Liver (tissue), 9 donors: ENCODE results near the gene LLPH. TPM values are rescaled to one million over a fixed set of nuclear protein-coding genes. Genes with fewer than 3 reads are reported as not detected.

Source experiments
- DNase-seq: peaks from one replicate; pipeline ENCODE4 v3.0.0-alpha.2; 2017; ENCODE audit warnings: low spot score
- H3K27ac ChIP-seq, 2 donors: one replicate each; pipeline ENCODE4 v1.7.0; 2013; ENCODE audit warnings: inconsistent platforms in 2 of 2, low read length in 2 of 2, control low read depth in 1 of 2, low read depth in 1 of 2, mild to moderate bottlenecking in 1 of 2
- H3K27me3 ChIP-seq, 4 donors: one replicate each; pipeline versions ENCODE4 v1.6.1 to v1.7.0; 2013; ENCODE audit warnings: low read length in 3 of 4, inconsistent platforms in 1 of 4, mild to moderate bottlenecking in 1 of 4, moderate library complexity in 1 of 4; ENCODE audit not compliant: control insufficient read depth in 4 of 4, insufficient read depth in 4 of 4
- H3K36me3 ChIP-seq, 4 donors: one replicate each; pipeline versions ENCODE4 v1.6.1 to v1.7.0; 2013; ENCODE audit warnings: low read length in 3 of 4, mild to moderate bottlenecking in 3 of 4, low read depth in 1 of 4, moderate library complexity in 1 of 4; ENCODE audit not compliant: control insufficient read depth in 4 of 4, insufficient read depth in 3 of 4
- H3K4me1 ChIP-seq, 4 donors: one replicate each; pipeline versions ENCODE4 v1.6.1 to v1.7.0; 2013; ENCODE audit warnings: low read length in 3 of 4, mild to moderate bottlenecking in 3 of 4, moderate library complexity in 1 of 4; ENCODE audit not compliant: control insufficient read depth in 4 of 4, insufficient read depth in 4 of 4
- H3K4me3 ChIP-seq, 3 donors: one replicate each; pipeline versions ENCODE4 v1.6.1 to v1.7.0; 2013; ENCODE audit warnings: low read length in 3 of 3, control low read depth in 1 of 3, low read depth in 1 of 3, mild to moderate bottlenecking in 1 of 3
- H3K9ac ChIP-seq, 2 donors: one replicate each; pipeline ENCODE4 v1.7.0; 2013; ENCODE audit warnings: low read length in 2 of 2, mild to moderate bottlenecking in 2 of 2, moderate library complexity in 2 of 2, control low read depth in 1 of 2, low read depth in 1 of 2
- H3K9me3 ChIP-seq, 4 donors: one replicate each; pipeline versions ENCODE4 v1.6.1 to v1.7.0; 2013; ENCODE audit warnings: low read length in 3 of 4; ENCODE audit not compliant: control insufficient read depth in 4 of 4
- EGR1 ChIP-seq, 2 donors: IDR thresholded peaks; 2 replicates each; pipeline ENCODE4 v1.6.1; 2016 to 2018; ENCODE audit warnings: antibody characterized with exemption in 2 of 2, low read depth in 2 of 2
- FOXA1 ChIP-seq: IDR thresholded peaks from 2 replicates; pipeline ENCODE4 v1.6.1; 2016; ENCODE audit warnings: antibody characterized with exemption
- GABPA ChIP-seq, 2 donors: IDR thresholded peaks in 1 of 2; conservative IDR thresholded peaks in 1 of 2; 2 replicates each; pipeline ENCODE4 v1.6.1; 2016; ENCODE audit warnings: antibody characterized with exemption in 2 of 2, mild to moderate bottlenecking in 1 of 2, moderate library complexity in 1 of 2
- JUND ChIP-seq, 2 donors: IDR thresholded peaks; 2 replicates each; pipeline ENCODE4 v1.6.1; 2016; ENCODE audit warnings: antibody characterized with exemption in 2 of 2
- TAF1 ChIP-seq: conservative IDR thresholded peaks from 2 replicates; pipeline ENCODE4 v1.6.1; 2016; ENCODE audit warnings: antibody characterized with exemption, mild to moderate bottlenecking
- WGBS: extraction: QIAGEN DNeasy Blood & Tissue Kit; methylation state at CpG from one replicate; pipeline ENCODE4 v1.1.7; 2013; 5-methylcytosine and 5-hydroxymethylcytosine counted together
- polyA plus RNA-seq, 2 donors: library from polyadenylated mRNA; stranded (reverse) in 1 of 2; unstranded in 1 of 2; fragments of 200-250 nt in 1 of 2; fragments of >200 nt in 1 of 2; fragmentation: Nextera tagmentation in 1 of 2; extraction: Ambion mirVana in 1 of 2; gene quantifications; one replicate each; pipeline versions ENCODE4 v1.2.1 to v1.2.3, GENCODE V29; 2013 to 2015
- total RNA-seq, 2 donors: library from RNA; depleted of rRNA; stranded (reverse); fragments of >200 nt; gene quantifications; one replicate each; pipeline ENCODE4 v1.2.3, GENCODE V29; 2014
- TF ChIP-seq, protein P1 (sequence below): IDR thresholded peaks from 2 replicates; pipeline ENCODE4 v1.6.1; 2016; ENCODE audit warnings: antibody characterized with exemption
- TF ChIP-seq, protein P2 (sequence below): fragments of 150-350 bp; IDR thresholded peaks from 2 replicates; pipeline ENCODE4 v1.5.1; 2017; ENCODE audit warnings: improper control_type of control experiment, low read depth, low read length; ENCODE audit not compliant: missing input control
- TF ChIP-seq, protein P3 (sequence below): IDR thresholded peaks from 2 replicates; pipeline ENCODE4 v1.6.1; 2016; ENCODE audit warnings: antibody characterized with exemption
- TF ChIP-seq, protein P4 (sequence below): IDR thresholded peaks from 2 replicates; pipeline ENCODE4 v1.6.1; 2016; ENCODE audit warnings: antibody characterized with exemption, mild to moderate bottlenecking
- donor health status: healthy.
- donor health status: healthy.
- donor health status: healthy.
- donor health status: healthy.
- donor health status: healthy.

LLPH gene
- total and polyA plus RNA-seq, 4 donors: 2.6 to 18.1 (median 6.6) TPM

DNA sequence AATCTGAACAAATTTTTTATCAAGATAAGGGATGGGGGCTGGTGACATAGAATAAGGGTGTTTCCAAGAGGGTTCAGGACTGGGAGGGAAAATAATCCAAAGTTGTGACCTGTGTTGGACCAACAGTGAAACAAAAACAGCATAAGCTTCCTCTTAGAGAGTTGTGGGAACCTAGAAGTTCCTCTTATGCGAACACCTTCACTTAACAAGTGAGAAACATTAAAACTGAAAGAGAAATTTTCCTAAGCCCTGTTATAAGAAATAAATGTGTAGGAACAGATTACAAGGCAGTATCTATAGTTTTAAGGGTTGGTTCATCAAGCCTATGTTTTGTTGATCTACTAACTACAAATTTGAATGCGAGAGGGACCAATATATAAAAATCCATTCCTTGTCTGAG is 58.4 kb downstream of the LLPH start:
- Histone ChIP-seq H3K27ac (no peak overlapping the region), H3K9me3 (no peaks in the 10 kb centered on the region), H3K9ac (no peak overlapping the region), H3K36me3 (no peaks in the 10 kb centered on the region), H3K27me3 (no peaks in the 10 kb centered on the region), H3K4me3 (no peak overlapping the region), H3K4me1 (no peaks in the 10 kb centered on the region)
- no peak for DNase-seq
- WGBS: 80% methylated on average over 2 of the region's 2 CpGs
- no peak for TF ChIP-seq GABPA (IDR thresholded peaks at IDR 0.05 in 1 of 2, conservative IDR thresholded peaks at IDR 0.05 in 1 of 2)
- TF ChIP-seq, protein P1, sequence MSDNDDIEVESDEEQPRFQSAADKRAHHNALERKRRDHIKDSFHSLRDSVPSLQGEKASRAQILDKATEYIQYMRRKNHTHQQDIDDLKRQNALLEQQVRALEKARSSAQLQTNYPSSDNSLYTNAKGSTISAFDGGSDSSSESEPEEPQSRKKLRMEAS: no peak

DNA sequence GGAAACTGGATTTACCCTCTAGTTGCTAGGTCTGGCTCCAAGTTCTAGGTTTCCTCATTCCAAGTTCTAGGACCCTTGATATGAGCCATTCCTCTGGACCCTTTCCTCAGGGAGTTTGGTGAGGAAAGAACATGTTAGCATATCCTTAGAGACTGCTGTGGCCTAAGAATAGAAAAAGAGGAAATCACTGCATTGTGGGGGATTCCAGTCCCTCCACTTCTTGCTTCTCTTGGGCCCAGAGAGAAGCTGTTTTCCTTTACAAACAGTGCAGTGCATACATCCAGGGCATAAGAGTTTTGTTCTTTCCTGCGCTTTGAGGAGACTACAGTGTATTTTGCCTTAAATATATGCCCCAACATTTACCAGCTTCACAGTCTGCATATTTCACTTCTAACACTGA is 59.0 kb downstream of the LLPH start:
- Histone ChIP-seq H3K36me3 (no peaks in the 10 kb centered on the region), H3K9ac (no peak overlapping the region), H3K4me1 (no peaks in the 10 kb centered on the region), H3K27me3 (no peaks in the 10 kb centered on the region), H3K27ac (no peak overlapping the region), H3K4me3 (no peak overlapping the region), H3K9me3 (no peaks in the 10 kb centered on the region)
- TF ChIP-seq TAF1 (no peak), FOXA1 (no peak), GABPA (IDR thresholded peaks at IDR 0.05 in 1 of 2, conservative IDR thresholded peaks at IDR 0.05 in 1 of 2) (no peak), JUND (IDR thresholded peaks at IDR 0.05) (no peak)
- TF ChIP-seq, protein P2, sequence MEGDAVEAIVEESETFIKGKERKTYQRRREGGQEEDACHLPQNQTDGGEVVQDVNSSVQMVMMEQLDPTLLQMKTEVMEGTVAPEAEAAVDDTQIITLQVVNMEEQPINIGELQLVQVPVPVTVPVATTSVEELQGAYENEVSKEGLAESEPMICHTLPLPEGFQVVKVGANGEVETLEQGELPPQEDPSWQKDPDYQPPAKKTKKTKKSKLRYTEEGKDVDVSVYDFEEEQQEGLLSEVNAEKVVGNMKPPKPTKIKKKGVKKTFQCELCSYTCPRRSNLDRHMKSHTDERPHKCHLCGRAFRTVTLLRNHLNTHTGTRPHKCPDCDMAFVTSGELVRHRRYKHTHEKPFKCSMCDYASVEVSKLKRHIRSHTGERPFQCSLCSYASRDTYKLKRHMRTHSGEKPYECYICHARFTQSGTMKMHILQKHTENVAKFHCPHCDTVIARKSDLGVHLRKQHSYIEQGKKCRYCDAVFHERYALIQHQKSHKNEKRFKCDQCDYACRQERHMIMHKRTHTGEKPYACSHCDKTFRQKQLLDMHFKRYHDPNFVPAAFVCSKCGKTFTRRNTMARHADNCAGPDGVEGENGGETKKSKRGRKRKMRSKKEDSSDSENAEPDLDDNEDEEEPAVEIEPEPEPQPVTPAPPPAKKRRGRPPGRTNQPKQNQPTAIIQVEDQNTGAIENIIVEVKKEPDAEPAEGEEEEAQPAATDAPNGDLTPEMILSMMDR: no peak
- WGBS: 86% methylated on average over 1 of the region's 1 CpG
- no peak for DNase-seq

DNA sequence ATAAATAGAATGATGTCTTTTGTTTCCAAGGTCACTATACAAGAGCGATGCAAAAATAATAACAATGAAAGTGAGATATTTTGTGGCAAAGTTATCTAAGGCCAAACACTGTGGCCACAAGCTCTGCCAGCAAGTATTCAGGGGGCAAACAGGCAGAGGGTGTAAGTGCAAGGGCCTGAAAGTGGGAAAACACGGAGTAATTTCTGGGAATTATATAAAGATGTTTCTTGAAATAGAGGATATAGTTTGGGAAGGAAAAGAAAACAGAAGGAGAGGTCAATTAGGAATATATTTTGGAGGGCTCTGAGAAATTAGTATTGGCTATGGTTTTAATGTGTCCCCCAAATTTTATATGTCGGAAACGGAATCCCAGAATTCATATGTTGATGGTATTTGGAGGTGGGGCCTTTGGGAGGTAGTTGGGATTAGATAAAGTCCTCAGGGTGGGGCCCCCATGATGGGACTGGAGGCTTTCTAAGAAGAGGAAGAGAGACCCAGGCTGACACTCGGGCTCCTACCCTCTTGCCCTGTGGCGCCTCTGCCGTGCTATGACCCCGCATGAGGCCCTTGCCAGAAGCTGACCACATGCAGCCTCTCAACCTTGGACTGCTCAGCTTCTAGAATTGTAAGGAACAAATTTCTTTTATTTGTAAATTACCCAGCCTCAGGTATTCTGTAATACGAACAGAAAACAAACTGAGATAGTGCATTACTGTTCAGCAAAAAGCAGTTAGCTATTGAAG is 60.0 kb downstream of the LLPH start:
- Histone ChIP-seq H3K9ac (no peak overlapping the region), H3K27me3 (no peaks in the 10 kb centered on the region), H3K27ac (no peak overlapping the region), H3K4me1 (no peaks in the 10 kb centered on the region), H3K36me3 (no peaks in the 10 kb centered on the region), H3K4me3 (no peak overlapping the region), H3K9me3 (no peaks in the 10 kb centered on the region)
- TF ChIP-seq EGR1 (IDR thresholded peaks at IDR 0.05; ENCODE audit: low read depth in 2 of 2): no peak
- TF ChIP-seq, protein P2: no peak
- TF ChIP-seq, protein P3, sequence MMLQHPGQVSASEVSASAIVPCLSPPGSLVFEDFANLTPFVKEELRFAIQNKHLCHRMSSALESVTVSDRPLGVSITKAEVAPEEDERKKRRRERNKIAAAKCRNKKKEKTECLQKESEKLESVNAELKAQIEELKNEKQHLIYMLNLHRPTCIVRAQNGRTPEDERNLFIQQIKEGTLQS: no peak
- TF ChIP-seq, protein P4, sequence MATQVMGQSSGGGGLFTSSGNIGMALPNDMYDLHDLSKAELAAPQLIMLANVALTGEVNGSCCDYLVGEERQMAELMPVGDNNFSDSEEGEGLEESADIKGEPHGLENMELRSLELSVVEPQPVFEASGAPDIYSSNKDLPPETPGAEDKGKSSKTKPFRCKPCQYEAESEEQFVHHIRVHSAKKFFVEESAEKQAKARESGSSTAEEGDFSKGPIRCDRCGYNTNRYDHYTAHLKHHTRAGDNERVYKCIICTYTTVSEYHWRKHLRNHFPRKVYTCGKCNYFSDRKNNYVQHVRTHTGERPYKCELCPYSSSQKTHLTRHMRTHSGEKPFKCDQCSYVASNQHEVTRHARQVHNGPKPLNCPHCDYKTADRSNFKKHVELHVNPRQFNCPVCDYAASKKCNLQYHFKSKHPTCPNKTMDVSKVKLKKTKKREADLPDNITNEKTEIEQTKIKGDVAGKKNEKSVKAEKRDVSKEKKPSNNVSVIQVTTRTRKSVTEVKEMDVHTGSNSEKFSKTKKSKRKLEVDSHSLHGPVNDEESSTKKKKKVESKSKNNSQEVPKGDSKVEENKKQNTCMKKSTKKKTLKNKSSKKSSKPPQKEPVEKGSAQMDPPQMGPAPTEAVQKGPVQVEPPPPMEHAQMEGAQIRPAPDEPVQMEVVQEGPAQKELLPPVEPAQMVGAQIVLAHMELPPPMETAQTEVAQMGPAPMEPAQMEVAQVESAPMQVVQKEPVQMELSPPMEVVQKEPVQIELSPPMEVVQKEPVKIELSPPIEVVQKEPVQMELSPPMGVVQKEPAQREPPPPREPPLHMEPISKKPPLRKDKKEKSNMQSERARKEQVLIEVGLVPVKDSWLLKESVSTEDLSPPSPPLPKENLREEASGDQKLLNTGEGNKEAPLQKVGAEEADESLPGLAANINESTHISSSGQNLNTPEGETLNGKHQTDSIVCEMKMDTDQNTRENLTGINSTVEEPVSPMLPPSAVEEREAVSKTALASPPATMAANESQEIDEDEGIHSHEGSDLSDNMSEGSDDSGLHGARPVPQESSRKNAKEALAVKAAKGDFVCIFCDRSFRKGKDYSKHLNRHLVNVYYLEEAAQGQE: no peak
- no peak for DNase-seq
- 88% methylated on average over 9 of the region's 9 CpGs for WGBS
